WTC11 (cell line): ENCODE data around the gene ABR. TPM values are rescaled to one million over a fixed set of nuclear protein-coding genes. Genes with fewer than 3 reads are reported as not detected.
A peak's percentile ranks its signal among the peaks of the same experiment; 100 is the strongest.

Source experiments
- ATAC-seq: fragments of 200-7000 bp; cut with Tn5 transposase; 2 replicates; pipeline ENCODE4 v1.10.0; 2021; ENCODE audit warnings: mild to moderate bottlenecking, moderate library complexity
- CTCF ChIA-PET: fragments of 300-600 bp; sonication (Branson Sonifier 250); formaldehyde crosslinking; loops from one replicate; lab custom pipeline; 2021; ENCODE audit warnings: antibody characterized with exemption; lab: Charles Lee
- POLR2A ChIA-PET: fragments of 350-600 bp; sonication (Branson Sonifier 250); formaldehyde crosslinking; loops from one replicate; lab custom pipeline; 2021; ENCODE audit warnings: antibody characterized with exemption; lab: Charles Lee
- DNase-seq: peaks from one replicate; pipeline ENCODE4 v3.0.0; 2021; ENCODE audit warnings: low spot score
- H3K27ac Mint-ChIP-seq: 2 replicates; pipeline ENCODE4 v1.8.0; 2021; ENCODE audit warnings: mixed read lengths
- H3K27me3 Mint-ChIP-seq: 2 replicates; pipeline ENCODE4 v1.8.0; 2021; ENCODE audit warnings: low read depth, mild to moderate bottlenecking, moderate library complexity, mixed read lengths
- H3K36me3 Mint-ChIP-seq: 2 replicates; pipeline ENCODE4 v1.8.0; 2021; ENCODE audit warnings: mixed read lengths
- H3K4me1 Mint-ChIP-seq: 2 replicates; pipeline ENCODE4 v1.8.0; 2022; ENCODE audit warnings: mixed read lengths
- H3K4me3 Mint-ChIP-seq: 2 replicates; pipeline ENCODE4 v1.8.0; 2021; ENCODE audit warnings: mild to moderate bottlenecking, moderate library complexity, mixed read lengths
- H3K9me3 Mint-ChIP-seq: 2 replicates; pipeline ENCODE4 v1.8.0; 2021; ENCODE audit warnings: mixed read lengths
- CDX4 ChIP-seq: fragments of 250-450 bp; sonication (Bioruptor Pico); IDR thresholded peaks from 2 replicates; pipeline ENCODE4 v1.9.0; 2021; ENCODE audit warnings: moderate library complexity, mild to moderate bottlenecking, inconsistent platforms, borderline replicate concordance
- E2F4 ChIP-seq: sonication (generic); formaldehyde crosslinking; IDR thresholded peaks from 2 replicates; pipeline ENCODE4 v1.8.1; 2022; ENCODE audit warnings: low read depth, mild to moderate bottlenecking, moderate library complexity, missing genetic modification reagents, borderline replicate concordance
- ETV6 ChIP-seq: sonication (generic); formaldehyde crosslinking; IDR thresholded peaks from 2 replicates; pipeline ENCODE4 v1.8.1; 2022; ENCODE audit warnings: mild to moderate bottlenecking, missing genetic modification reagents
- FOXK1 ChIP-seq: sonication (generic); formaldehyde crosslinking; IDR thresholded peaks from 2 replicates; pipeline ENCODE4 v1.8.0; 2022; ENCODE audit warnings: mild to moderate bottlenecking, moderate library complexity, missing genetic modification reagents
- FOXP1 ChIP-seq: sonication (generic); formaldehyde crosslinking; IDR thresholded peaks from 2 replicates; pipeline ENCODE4 v1.8.0; 2022; ENCODE audit warnings: missing genetic modification reagents, mild to moderate bottlenecking, moderate library complexity, borderline replicate concordance
- GRHL2 ChIP-seq: fragments of 250-450 bp; sonication (Bioruptor Pico); IDR thresholded peaks from 2 replicates; pipeline ENCODE4 v1.8.0; 2022; ENCODE audit warnings: mild to moderate bottlenecking, moderate library complexity; ENCODE audit not compliant: insufficient replicate concordance, severe bottlenecking
- JUN ChIP-seq: sonication (generic); formaldehyde crosslinking; IDR thresholded peaks from 2 replicates; pipeline ENCODE4 v1.8.0; 2023; ENCODE audit warnings: mild to moderate bottlenecking, missing genetic modification reagents
- NFYB ChIP-seq: sonication (generic); formaldehyde crosslinking; conservative IDR thresholded peaks from 2 replicates; pipeline ENCODE4 v1.8.0; 2022; ENCODE audit warnings: low read depth, missing genetic modification reagents
- OVOL2 ChIP-seq: fragments of 250-450 bp; sonication (Bioruptor Pico); IDR thresholded peaks from 2 replicates; pipeline ENCODE4 v1.9.0; 2021; ENCODE audit warnings: mild to moderate bottlenecking, borderline replicate concordance
- SOX15 ChIP-seq: fragments of 250-450 bp; sonication (Bioruptor Pico); IDR thresholded peaks from 2 replicates; pipeline ENCODE4 v1.9.0; 2021; ENCODE audit warnings: mild to moderate bottlenecking
- TEAD1 ChIP-seq: sonication (generic); formaldehyde crosslinking; IDR thresholded peaks from 2 replicates; pipeline ENCODE4 v1.8.0; 2022; ENCODE audit warnings: mild to moderate bottlenecking, missing genetic modification reagents
- USF2 ChIP-seq: sonication (generic); formaldehyde crosslinking; IDR thresholded peaks from 2 replicates; pipeline ENCODE4 v1.8.1; 2023; ENCODE audit warnings: mild to moderate bottlenecking, missing genetic modification reagents, moderate library complexity
- ZNF121 ChIP-seq: sonication (generic); formaldehyde crosslinking; IDR thresholded peaks from 2 replicates; pipeline ENCODE4 v1.8.0; 2023; ENCODE audit warnings: missing genetic modification reagents
- ZNF423 ChIP-seq: fragments of 250-450 bp; sonication (Bioruptor Pico); IDR thresholded peaks from 2 replicates; pipeline ENCODE4 v2.1.2; 2022; ENCODE audit warnings: mild to moderate bottlenecking, moderate library complexity
- total RNA-seq: library from RNA; stranded (reverse); gene quantifications from 3 replicates; pipeline ENCODE4 v1.2.3, GENCODE V29; 2021
- TF ChIP-seq, protein P1 (sequence below): sonication (generic); formaldehyde crosslinking; IDR thresholded peaks from 2 replicates; pipeline ENCODE4 v1.8.0; 2022; ENCODE audit warnings: mild to moderate bottlenecking, missing genetic modification reagents
- TF ChIP-seq, protein P2 (sequence below): sonication (generic); formaldehyde crosslinking; IDR thresholded peaks from 2 replicates; pipeline ENCODE4 v1.8.1; 2023; ENCODE audit warnings: mild to moderate bottlenecking, missing genetic modification reagents, borderline replicate concordance
- TF ChIP-seq, protein P3 (sequence below): fragments of 250-450 bp; sonication (Bioruptor Pico); IDR thresholded peaks from 2 replicates; pipeline ENCODE4 v1.9.0; 2021; ENCODE audit warnings: mild to moderate bottlenecking
- TF ChIP-seq, protein P4 (sequence below): fragments of 250-450 bp; sonication (Bioruptor Pico); conservative IDR thresholded peaks from 2 replicates; pipeline ENCODE4 v1.9.0; 2021; ENCODE audit warnings: mild to moderate bottlenecking

ABR gene
- total RNA-seq, 1 experiment from 2014 or later = 38.0 TPM

- POLR2A ChIA-PET = interaction anchor here (1.1 kb wide), 1 partner anchor 98 kb away, joined by 3 read pairs; no protein-coding TSS in a partner anchor
- CTCF ChIA-PET = interaction anchor here (2.5 to 6.8 kb wide), 2 partner anchors 98 to 182 kb away, joined by 10 to 190 read pairs; no protein-coding TSS in a partner anchor
- peak overlapping the region; percentile 93 for H3K4me3 Mint-ChIP-seq
- no peak for TF ChIP-seq OVOL2 (CRISPR knock-in tag)
- no peak for TF ChIP-seq ZNF423
- no peak for TF ChIP-seq JUN (CRISPR knock-in tag)
- TF ChIP-seq, all 79 proteins: peak for 0
- Mint-ChIP-seq H3K27ac (peak overlapping the region; percentile 73; the same call in 1 of the 2 replicates), H3K36me3 (peaks cover 2% of the 10 kb centered on the region; the same call in 1 of the 2 replicates), H3K9me3 (no peaks in the 10 kb centered on the region), H3K27me3 (no peaks in the 10 kb centered on the region), H3K4me1 (peaks cover 52% of the 10 kb centered on the region)
- DNase-seq (no peak), ATAC-seq (no peak)
These were observed 202.6 kb downstream of the ABR start for GRCh38 chr17:977166-977565.

- Mint-ChIP-seq H3K4me1 (peaks cover 56% of the 10 kb centered on the region), H3K9me3 (no peaks in the 10 kb centered on the region), H3K27me3 (no peaks in the 10 kb centered on the region)
- TF ChIP-seq, protein P1, sequence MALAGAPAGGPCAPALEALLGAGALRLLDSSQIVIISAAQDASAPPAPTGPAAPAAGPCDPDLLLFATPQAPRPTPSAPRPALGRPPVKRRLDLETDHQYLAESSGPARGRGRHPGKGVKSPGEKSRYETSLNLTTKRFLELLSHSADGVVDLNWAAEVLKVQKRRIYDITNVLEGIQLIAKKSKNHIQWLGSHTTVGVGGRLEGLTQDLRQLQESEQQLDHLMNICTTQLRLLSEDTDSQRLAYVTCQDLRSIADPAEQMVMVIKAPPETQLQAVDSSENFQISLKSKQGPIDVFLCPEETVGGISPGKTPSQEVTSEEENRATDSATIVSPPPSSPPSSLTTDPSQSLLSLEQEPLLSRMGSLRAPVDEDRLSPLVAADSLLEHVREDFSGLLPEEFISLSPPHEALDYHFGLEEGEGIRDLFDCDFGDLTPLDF (CRISPR knock-in tag) = no peak
- TF ChIP-seq SOX15 (CRISPR knock-in tag) (no peak), USF2 (CRISPR knock-in tag) (no peak), NFYB (CRISPR knock-in tag) (no peak), FOXP1 (CRISPR knock-in tag) (no peak), E2F4 (CRISPR knock-in tag) (no peak), TEAD1 (CRISPR knock-in tag) (no peak)
- TF ChIP-seq, all 79 proteins: peak for 0
- Mint-ChIP-seq H3K27ac (no peak overlapping the region), H3K4me3 (peak overlapping the region; percentile 93), H3K36me3 (peaks cover 2% of the 10 kb centered on the region; the same call in 1 of the 2 replicates)
- no peak for ATAC-seq
- POLR2A ChIA-PET = no interaction called here
- CTCF ChIA-PET = interaction anchor here (2.5 kb wide), 1 partner anchor 97 kb away, joined by 10 read pairs; no protein-coding TSS in a partner anchor
- no peak for DNase-seq
These were observed 203.5 kb downstream of the ABR start for GRCh38 chr17:976312-976711.

DNA sequence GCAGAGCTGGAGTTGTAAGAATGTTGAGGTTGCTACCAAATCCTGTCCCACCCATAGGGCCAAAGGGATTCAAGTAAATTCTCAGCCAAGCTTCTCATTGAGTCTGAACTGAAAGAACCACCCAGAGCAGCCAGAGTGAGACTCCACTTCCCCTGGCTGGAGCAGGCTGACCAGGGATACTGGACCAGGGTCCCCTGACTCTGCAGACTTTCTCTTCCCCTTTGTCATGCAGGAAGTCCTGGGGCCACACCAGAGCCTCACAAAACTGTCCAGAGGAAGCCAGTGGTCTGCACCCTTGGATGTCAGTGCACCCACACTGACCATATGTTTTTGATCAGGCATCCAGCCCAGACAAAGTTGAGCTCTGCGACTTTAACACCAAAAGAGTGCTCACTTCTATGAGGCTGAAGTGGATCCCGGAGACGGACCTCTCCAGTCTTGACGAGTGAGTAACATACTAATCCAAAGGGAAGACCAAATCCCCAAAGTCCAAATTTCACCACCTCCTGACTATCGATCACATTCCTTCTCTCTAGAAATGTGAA lies 204.3 kb downstream of the ABR start:
- ATAC-seq (no peak), DNase-seq (no peak)
- Mint-ChIP-seq H3K27ac (peak overlapping the region; percentile 39), H3K4me1 (peaks cover 62% of the 10 kb centered on the region), H3K27me3 (no peaks in the 10 kb centered on the region), H3K36me3 (peaks cover 2% of the 10 kb centered on the region; the same call in 1 of the 2 replicates), H3K9me3 (no peaks in the 10 kb centered on the region), H3K4me3 (peak overlapping the region; percentile 19; the same call in 1 of the 2 replicates)
- CTCF ChIA-PET = interaction anchor here (0.6 to 1.7 kb wide), 3 partner anchors 24 to 181 kb away, joined by 3 to 7 read pairs (median 3); no protein-coding TSS in a partner anchor
- POLR2A ChIA-PET = no interaction called here
- TF ChIP-seq ETV6 (CRISPR knock-in tag) (no peak), FOXK1 (CRISPR knock-in tag) (no peak), ZNF121 (CRISPR knock-in tag) (no peak), GRHL2 (CRISPR knock-in tag) (no peak), CDX4 (CRISPR knock-in tag) (no peak)
- TF ChIP-seq, protein P2, sequence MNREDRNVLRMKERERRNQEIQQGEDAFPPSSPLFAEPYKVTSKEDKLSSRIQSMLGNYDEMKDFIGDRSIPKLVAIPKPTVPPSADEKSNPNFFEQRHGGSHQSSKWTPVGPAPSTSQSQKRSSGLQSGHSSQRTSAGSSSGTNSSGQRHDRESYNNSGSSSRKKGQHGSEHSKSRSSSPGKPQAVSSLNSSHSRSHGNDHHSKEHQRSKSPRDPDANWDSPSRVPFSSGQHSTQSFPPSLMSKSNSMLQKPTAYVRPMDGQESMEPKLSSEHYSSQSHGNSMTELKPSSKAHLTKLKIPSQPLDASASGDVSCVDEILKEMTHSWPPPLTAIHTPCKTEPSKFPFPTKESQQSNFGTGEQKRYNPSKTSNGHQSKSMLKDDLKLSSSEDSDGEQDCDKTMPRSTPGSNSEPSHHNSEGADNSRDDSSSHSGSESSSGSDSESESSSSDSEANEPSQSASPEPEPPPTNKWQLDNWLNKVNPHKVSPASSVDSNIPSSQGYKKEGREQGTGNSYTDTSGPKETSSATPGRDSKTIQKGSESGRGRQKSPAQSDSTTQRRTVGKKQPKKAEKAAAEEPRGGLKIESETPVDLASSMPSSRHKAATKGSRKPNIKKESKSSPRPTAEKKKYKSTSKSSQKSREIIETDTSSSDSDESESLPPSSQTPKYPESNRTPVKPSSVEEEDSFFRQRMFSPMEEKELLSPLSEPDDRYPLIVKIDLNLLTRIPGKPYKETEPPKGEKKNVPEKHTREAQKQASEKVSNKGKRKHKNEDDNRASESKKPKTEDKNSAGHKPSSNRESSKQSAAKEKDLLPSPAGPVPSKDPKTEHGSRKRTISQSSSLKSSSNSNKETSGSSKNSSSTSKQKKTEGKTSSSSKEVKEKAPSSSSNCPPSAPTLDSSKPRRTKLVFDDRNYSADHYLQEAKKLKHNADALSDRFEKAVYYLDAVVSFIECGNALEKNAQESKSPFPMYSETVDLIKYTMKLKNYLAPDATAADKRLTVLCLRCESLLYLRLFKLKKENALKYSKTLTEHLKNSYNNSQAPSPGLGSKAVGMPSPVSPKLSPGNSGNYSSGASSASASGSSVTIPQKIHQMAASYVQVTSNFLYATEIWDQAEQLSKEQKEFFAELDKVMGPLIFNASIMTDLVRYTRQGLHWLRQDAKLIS (CRISPR knock-in tag) = no peak
- TF ChIP-seq, protein P3, sequence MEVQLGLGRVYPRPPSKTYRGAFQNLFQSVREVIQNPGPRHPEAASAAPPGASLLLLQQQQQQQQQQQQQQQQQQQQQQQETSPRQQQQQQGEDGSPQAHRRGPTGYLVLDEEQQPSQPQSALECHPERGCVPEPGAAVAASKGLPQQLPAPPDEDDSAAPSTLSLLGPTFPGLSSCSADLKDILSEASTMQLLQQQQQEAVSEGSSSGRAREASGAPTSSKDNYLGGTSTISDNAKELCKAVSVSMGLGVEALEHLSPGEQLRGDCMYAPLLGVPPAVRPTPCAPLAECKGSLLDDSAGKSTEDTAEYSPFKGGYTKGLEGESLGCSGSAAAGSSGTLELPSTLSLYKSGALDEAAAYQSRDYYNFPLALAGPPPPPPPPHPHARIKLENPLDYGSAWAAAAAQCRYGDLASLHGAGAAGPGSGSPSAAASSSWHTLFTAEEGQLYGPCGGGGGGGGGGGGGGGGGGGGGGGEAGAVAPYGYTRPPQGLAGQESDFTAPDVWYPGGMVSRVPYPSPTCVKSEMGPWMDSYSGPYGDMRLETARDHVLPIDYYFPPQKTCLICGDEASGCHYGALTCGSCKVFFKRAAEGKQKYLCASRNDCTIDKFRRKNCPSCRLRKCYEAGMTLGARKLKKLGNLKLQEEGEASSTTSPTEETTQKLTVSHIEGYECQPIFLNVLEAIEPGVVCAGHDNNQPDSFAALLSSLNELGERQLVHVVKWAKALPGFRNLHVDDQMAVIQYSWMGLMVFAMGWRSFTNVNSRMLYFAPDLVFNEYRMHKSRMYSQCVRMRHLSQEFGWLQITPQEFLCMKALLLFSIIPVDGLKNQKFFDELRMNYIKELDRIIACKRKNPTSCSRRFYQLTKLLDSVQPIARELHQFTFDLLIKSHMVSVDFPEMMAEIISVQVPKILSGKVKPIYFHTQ (CRISPR knock-in tag) = no peak
- TF ChIP-seq, protein P4, sequence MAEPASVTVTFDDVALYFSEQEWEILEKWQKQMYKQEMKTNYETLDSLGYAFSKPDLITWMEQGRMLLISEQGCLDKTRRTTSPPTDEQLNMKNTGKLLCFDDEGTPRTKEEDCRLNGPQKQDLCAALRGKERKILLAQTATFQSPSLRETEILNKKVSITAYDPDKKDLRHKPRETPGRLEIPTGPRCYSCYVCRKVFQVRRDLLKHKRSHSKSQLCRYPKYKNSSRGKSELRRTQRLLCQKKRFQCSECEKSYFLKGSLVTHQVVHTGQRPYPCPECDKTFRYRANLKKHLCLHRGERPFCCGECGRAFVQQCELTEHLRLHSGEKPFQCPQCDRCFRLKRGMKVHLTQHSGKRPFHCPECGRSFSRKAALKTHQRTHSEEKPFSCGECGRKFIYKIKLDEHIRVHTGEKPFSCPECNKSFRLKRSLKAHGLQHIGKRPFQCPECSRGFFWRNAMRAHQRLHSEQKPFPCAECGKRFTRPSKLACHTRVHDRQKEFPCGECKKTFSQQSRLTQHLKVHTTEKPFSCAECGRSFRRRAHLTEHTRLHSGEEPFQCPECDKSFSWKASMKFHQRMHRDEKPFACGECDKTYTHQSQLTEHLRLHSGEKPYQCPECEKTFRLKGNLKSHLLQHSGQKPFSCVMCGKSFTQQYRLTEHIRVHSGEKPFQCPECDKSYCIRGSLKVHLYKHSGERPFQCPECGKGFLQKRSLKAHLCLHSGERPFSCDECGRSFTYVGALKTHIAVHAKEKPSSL (CRISPR knock-in tag) = no peak
